Measurements from ENCODE around the gene MS4A10. TPM values are rescaled to one million over a fixed set of nuclear protein-coding genes. Genes with fewer than 3 reads are reported as not detected.
"Not testable (repeated sequence)": the region's sequence is repeated elsewhere in the genome, so short reads cannot be mapped to it uniquely, and the experiment has no call there.

The MS4A10 gene
- total RNA-seq, 1 donor from 2014 or later, result not detected

DNA sequence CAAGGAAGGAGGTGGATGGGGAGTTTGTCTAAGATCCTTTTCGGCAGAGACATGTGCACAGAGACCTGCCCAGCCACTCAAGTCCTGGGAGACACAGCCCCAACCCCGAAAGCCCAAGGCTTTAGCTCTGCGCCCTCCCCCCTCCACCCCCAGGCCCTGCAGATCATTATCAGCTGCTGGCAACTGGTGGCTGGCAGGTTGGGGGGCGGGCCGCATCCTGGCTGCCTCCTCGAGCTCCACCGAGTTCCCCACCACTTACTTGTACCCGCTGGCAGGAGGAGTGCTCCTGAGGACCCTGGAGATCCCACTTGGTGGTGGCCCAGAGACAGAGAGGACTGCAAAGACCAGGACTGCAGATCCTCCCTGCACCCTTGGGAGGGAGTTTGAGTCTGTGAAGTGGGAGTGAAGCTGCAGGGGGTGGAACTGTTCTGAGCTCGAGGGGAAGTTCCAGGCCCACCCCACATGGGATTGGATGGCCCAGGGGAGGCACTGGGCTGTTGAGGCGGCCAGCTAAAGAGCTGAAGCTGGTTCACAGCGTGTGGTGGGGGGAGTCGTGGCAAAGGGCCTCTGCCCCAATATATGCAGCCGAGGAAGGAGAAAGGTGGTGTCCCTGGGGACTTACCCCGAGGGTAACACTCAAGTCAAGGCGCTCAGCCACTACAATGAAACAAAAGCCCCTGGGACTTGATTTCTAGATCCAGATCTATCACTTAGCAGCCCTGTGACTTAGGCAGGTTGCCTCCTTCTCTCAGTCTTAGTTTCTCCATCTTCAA, 36.9 kb downstream of the MS4A10 start:
- FAIRE-seq (no peak), DNase-seq (ENCODE audit: low spot score in 2 of 2) (no peak)

DNA sequence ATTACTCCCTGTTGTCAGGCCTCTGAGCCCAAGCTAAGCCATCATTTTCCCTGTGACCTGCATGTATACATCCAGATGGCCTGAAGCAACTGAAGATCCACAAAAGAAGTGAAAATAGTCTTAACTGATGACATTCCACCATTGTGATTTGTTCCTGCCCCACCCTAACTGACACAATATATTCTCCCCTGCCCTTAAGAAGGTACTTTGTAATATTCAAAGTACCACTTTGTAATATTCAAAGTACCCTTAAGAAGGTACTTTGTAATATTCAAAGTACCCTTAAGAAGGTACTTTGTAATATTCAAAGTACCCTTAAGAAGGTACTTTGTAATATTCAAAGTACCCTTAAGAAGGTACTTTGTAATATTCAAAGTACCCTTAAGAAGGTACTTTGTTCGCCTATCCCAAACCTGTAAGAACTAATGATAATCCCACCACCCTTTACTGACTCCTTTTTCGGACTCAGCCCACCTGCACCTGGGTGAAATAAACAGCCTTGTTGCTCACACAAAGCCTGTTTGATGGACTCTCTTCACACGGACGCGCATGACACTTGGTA, 38.7 kb downstream of the MS4A10 start:
- DNase-seq (ENCODE audit: low spot score in 2 of 2); FAIRE-seq: not testable (repeated sequence)

DNA sequence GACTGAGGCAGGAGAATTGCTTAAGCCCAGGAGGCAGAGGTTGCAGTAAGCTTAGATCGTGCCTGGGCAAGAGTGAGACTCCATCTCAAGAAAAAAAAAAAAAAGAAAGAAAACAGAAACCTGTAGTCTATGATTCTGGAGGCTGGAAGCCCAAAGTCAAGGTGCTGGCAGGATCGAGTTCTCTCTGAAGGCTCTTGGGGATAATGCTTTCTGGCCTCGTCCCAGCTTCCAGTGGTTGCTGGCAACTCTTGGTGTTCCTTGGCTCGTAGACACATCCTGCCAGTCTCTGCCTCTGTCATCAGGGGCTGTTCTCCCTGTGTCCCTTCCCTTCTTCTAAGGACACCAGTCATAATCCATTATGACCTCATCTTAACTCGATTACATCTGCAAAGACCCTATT, 40.0 kb downstream of the MS4A10 start:
- DNase-seq (ENCODE audit: low spot score in 2 of 2), result no peak

DNA sequence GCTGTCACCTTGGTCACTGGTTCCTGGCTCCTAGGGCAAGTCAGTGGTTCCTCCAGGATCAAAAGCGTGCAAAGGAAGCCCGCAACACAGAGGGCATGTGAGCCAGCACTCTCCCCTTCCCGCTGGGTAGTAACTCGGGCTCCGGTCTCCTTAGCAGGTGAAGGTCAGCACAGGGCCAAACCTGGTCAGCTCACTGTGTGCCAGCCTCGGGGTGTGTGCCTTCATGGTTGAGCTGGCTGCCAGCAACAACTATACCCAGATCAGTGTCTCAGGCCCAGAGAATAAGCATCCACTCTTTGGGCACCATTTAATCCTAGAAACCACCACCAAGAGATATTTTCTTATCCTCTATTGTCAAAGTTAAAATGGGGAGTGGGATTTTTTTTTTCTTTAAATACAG, 40.7 kb downstream of the MS4A10 start:
- FAIRE-seq (no peak), DNase-seq (ENCODE audit: low spot score in 2 of 2) (no peak)

More for the DNA sequence above, 40.0 kb downstream of the MS4A10 start:
- FAIRE-seq, result no peak

DNA sequence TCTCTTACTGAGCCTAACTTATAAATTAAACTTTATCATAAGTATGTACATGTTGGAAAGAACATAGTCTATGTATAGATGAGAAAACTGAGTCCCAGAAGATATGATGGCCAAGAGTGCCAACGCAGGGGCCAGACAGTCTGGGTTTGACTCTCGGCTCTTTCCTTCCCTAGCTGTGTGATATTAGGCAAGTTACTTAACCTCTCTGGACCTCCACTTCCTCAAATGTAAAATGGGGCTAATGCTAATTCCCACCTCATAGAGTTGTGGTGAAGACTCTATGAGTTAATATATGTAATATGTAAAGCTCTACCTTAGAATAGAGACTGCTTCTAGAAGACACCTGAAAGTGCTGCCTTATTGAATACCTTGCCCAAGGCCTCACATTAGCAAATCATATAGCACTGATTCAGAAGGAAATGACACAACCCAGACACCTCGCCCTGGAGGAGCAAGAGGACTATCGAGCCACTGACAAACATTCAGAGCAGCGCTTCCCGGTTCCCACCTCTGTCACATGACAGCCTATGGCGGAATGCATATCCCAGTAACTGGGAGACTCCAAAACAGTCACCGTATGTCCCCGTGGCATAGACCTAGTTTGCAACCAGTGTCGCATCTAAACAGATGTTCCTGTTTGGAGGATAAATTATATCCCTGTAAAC, 45.5 kb downstream of the MS4A10 start:
- no peak for DNase-seq (ENCODE audit: low spot score in 2 of 2)
- FAIRE-seq, result no peak

DNA sequence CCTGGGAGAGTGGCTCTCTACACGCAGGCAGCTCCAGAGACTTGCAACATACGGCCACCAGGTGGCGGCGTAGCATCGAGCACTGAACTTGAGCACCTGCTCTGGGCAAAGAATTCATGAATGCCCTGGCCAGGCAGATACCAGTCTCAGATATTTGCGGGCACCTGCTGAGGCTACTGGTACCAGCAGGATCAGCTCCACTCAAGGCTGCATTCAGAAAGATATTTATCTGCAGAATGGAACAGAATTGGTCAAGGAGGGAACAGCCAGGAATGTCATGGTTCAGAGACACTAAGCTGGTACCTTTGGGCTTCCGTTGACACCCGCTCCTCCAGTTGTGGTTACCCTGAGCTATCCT, 46.0 kb downstream of the MS4A10 start:
- FAIRE-seq (no peak), DNase-seq (ENCODE audit: low spot score in 2 of 2) (peak; percentile 67 to 86)

DNA sequence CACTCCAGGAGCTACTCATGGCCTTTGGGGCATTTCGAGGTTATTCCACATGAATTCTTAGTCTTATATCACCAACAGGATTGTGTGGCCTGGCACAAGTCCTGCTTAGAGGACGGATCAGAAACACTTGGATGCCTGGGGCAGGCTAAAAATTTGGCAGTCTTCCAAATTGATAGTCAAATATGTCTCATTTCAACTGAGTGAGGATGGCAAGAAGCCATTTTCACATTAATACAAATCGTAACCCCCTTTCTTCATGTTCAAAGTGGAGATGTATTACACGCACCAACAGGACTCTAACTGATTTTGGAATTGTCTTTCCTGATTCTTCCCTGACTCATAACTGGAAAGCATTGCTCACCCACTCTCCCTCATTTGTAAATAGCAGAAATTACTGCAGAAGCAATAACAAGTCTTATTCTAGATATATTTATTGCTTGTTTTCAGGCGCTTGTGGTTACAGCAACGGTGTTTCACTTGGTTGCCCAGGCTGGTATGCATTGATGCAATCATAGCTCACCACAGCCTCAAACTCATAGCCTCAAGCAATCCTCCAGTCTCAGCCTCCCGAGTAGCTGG, 46.5 kb downstream of the MS4A10 start:
- FAIRE-seq, result no peak
- DNase-seq (ENCODE audit: low spot score in 2 of 2), result no peak

DNA sequence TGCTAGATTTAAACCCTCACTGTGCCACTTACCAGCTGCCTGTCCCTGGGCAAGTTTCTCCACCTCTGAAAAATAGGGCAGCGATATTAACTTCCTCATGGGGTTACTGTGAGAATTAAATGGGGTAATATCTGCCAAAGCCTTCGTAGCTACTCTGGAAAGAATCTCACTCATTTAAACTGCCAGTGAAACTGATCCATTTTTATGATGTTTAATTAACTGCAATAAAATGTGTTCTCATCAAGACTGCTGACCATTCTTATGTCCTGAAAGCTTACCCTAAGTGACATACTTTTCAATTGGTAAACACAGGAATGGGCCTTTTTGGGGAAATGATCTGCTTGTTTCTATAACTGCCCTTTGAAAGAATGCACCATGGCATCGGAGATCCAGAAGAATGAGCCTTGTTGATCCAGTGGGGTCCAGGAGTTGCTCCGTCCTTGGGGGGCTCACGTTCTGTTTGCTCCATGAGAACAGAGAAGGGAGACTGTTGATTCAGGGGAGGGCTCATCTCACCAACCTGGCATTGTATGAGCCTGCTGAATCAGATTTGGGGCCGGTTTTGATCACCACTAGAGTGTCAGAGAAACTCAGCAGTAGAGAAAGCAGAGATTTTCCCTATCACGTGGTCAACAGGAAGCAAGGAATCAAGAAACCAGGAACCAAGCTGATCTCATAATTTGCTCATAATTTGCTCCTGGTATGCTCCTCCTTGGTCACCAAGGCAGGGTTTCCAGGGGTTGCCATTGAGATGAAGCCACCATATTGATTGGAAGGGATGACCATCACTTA, 49.8 kb downstream of the MS4A10 start:
- FAIRE-seq, result no peak
- DNase-seq (ENCODE audit: low spot score in 2 of 2), result no peak

DNA sequence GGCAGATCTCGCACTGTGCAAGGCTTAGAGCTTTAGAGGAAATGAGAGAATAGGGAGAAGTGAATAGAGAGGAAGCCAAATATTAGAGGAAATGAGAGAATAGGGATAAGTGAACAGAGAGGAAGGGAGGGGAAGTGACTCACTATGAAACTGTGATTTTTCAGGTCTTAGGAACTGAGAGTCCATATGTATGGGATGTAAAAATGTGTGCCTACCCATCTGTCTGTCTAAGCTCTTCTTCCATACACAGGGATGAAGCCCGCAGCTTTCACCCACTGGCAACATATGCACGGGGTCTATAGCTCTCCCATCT, 50.4 kb downstream of the MS4A10 start:
- FAIRE-seq, result no peak
- DNase-seq (ENCODE audit: low spot score in 2 of 2), result no peak

DNA sequence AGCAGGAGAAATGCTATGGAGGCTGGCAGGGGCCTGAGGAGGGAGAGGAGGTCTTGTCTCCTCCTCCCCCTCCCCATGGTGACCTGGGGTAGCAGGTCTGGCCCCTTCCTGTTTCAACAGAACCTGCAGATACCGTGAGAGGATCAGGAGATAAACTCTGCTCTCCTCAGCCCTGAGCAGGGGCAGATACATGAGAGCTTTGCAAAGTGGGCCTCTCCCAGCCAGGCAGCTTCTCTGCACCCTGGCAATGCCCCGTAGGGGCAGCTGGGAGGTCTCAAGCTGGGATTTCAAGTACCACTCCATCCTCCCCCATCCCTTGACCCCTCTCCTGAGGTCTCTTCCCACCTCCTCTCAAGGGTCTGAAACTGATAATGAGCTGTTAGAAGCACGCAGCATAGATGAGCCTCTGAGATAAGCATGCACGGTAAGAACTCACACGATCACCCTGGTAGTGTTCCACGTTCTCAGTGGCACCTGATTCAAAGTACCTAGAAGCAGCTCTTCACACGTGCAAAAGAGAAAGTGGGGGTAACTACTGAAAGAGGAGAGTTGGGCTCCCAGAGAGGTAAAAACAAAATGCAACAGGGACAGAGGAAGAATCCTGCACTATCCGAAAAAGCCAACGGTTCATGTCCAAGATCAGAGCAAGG, 51.9 kb downstream of the MS4A10 start:
- DNase-seq (ENCODE audit: low spot score in 2 of 2), result no peak
- no peak for FAIRE-seq

DNA sequence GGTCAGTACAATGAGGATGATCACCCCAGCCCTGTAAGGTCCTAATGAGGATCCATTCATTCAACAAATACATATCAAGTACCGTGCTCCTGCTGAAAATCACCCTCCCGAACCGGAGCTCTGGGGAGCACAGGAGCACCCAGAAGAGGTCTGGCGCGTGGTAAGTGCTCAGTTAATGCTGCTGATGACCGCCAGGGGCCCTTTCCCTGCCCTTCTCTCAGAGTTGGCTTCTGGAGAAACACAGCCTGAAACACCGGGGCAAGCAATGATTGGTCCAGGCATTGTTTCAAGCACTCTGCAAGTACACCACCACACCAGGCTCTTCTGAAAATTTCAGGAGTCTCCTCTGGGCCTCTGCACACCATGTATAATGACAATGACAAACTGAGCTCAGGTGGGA, 53.0 kb downstream of the MS4A10 start:
- DNase-seq (ENCODE audit: low spot score in 2 of 2) (no peak), FAIRE-seq (no peak)

DNA sequence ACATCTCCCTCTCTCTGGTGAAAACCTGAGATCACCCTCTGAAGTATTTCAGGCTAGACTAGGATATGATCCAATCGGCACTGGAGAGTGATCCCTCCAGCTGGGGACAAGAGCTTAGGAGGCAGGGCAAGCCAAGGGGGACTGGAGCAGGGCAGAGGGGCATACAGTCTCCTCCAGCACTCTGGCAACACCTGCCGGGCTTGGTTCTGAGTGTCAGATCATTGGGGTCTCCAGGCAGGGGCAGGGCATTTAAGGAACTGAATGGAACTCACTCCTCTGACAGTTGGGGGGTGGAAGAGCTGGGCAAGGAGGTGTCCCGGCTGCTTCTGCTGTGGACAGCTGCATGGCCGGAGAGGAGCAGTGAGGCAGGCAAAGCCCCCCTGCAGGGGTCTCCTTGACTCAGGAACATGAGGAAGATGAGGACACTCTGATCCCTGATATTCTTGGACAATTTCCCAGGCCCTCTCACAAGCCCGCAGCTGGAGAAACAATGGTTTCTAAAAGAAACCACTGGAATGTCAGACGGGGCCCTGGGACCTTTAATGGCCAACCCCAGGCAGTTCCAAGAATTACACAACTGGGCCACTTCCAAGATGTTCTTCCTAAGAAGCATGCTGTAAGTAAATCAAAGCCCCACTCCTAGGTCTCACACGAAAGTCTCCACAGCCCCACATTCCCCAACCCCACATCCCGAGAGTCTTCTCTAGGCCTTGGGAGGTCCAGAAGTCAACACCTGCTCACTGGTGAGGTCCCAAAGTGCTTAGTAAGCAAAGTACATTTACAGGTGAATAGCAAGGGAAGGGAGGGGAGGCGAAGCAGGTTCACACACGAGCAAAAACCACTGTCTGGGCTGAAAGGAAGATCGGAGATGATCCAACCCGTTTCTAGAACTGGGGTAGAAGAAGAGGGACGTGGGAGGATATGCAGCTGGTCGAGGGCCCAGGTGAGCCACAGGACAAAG, 55.6 kb downstream of the MS4A10 start:
- no peak for DNase-seq (ENCODE audit: low spot score in 2 of 2)
- FAIRE-seq, result no peak

DNA sequence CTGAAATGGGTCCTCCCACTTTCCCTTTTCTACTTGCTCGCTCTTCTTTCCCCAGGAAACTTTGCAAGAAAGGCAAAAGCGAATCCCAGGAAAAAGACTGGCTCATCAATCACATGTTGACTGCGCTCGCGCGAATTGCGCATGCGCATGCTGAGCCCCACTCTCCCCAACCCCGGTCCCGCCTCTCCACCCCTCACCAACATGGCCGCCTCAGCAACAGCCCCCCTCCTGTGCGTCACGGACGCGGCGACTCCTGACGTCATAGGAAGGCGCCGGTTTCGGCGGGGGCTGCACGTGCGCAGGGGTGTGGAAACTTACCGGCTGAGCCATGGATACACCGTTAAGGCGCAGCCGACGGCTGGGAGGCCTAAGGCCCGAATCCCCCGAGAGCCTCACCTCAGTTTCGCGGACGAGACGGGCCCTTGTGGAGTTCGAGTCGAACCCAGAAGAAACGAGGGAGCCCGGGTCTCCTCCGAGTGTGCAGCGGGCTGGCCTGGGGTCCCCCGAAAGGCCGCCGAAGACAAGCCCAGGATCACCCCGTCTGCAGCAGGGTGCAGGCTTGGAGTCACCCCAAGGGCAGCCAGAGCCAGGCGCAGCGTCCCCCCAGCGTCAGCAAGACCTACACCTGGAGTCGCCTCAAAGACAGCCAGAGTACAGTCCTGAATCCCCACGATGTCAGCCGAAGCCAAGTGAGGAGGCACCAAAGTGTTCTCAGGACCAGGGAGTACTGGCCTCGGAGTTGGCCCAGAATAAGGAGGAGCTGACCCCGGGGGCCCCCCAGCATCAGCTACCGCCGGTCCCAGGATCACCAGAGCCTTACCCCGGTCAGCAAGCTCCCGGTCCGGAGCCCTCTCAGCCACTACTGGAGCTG, 56.9 kb downstream of the MS4A10 start, which contains the start of gene CCDC86:
CCDC86 (plus strand) TSS at position 317 of the 871 bp plus-strand sequence; CDS start at position 329, 12 bp downstream.
- FAIRE-seq, result no peak
- DNase-seq (ENCODE audit: low spot score in 2 of 2), result peak; percentile 91 to 98

DNA sequence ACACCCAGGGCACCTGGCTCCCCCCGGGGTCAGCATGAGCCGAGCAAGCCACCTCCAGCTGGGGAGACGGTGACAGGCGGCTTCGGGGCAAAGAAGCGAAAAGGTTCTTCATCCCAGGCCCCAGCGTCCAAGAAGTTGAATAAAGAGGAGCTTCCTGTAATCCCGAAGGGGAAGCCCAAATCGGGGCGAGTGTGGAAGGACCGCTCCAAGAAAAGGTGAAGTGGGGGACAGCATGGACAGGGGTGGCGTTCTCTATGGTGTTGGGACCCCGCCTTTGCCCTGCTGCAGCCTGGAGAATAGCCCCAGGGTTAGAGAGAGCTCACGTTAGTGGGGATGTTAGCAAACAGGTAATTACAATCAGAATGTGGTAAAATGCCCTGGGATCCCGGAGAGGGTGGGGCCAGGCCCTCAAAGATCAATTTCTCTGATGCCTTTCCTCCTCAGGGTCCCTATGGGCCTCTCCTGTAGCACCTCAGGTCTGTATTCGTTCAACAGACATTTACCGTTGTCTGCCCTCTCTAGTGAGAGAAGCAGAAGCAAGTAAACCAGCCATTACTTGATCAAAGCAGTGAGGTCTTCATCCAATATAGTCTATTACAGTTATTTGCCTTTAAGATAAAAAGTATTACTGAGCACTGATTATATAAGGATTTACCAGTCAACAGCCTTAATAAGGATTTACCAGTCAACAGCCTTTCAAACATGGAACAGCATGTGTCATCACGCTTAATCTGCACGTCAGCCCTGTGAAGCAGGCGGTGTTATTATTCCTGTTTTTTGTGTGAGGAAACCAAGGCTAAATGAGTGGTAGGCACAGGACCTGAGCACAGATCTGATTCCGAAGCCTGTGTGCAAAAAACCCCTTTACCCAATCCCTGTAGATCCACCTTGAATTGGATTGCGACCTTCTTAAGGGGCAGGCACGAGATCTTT, 57.8 kb downstream of the MS4A10 start:
- FAIRE-seq, result no peak
- DNase-seq (ENCODE audit: low spot score in 2 of 2), result no peak

DNA sequence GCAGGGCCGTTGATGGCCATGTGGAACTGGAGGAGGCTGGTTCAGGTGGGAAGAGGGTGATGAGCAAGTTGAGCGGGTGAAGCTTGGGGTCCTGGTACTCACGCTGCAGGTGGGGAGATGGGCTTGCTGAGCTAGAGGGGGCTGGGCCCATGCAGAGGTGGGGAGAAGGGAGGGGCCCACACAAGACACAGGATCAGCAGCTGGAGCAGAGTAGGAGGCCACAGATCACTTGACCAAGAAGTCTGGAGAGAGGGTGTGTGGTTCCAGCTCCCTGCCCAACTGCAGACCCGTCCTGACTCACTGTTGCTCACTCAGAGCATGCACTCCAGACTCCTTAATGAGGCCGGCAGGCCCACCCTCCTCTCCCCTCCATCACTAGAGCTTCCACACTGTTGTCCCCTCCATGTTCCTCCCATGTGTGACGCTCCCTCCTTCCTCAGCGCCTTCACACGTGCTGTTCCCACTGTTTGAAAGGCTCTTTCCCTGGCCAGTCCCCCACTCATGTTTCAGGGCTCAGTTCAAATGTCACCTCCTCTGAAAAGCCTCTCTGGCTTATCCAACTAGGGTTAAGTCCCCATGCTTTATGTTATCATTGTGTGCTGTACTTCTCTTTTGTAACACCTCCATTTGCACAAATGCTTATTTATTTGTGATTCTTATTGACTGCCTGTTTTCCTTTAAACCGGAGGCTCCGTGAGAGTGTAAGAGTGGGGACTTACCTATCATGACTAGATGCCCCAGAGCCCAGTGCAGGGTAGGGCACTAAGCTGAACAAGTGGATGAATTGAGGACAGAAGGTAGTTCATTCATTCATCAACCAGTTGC, 59.1 kb downstream of the MS4A10 start:
- no peak for DNase-seq (ENCODE audit: low spot score in 2 of 2)
- FAIRE-seq, result no peak

DNA sequence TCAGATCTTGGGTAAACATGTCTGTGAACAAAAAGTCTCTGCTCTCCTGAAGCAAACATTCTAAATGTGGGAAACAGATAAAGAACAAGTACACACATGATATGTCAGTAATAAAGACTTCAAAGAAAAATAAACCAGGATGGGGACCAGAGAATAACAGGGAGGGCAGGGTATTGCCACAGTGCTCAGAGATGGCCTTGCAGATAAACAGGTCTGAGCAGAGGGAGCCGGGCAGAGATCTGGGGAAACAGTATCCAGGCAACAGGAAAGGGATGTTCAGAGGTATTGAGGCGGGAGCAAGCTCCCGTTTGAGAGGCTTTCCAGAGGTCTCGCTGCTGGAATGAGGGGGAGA, 59.7 kb downstream of the MS4A10 start:
- no peak for DNase-seq (ENCODE audit: low spot score in 2 of 2)
- FAIRE-seq, result no peak

Measured in frontal cortex (tissue), 4 donors.